Trophoblast cell (in vitro differentiated cells and primary cell): ENCODE measurements around the gene EFCAB11.

ENCODE experiments used
- DNase-seq, 2 donors: peaks; one replicate each; pipeline ENCODE4 v3.0.0-alpha.2; 2016
- H2AFZ ChIP-seq: 2 replicates; pipeline ENCODE4 v1.6.1; 2013; ENCODE audit warnings: low read length, moderate library complexity, mild to moderate bottlenecking; ENCODE audit not compliant: insufficient read depth, poor library complexity
- H2AK5ac ChIP-seq: 2 replicates; pipeline ENCODE4 v1.6.1; 2013; ENCODE audit warnings: mild to moderate bottlenecking, low read length
- H2BK120ac ChIP-seq: 2 replicates; pipeline ENCODE4 v1.6.1; 2013; ENCODE audit warnings: low read length, mild to moderate bottlenecking, moderate library complexity; ENCODE audit not compliant: insufficient read depth, poor library complexity
- H2BK12ac ChIP-seq: 2 replicates; pipeline ENCODE4 v1.6.1; 2013; ENCODE audit warnings: mild to moderate bottlenecking, low read length, moderate library complexity
- H2BK5ac ChIP-seq: 2 replicates; pipeline ENCODE4 v1.6.1; 2013; ENCODE audit warnings: low read length, low read depth, moderate library complexity, mild to moderate bottlenecking; ENCODE audit not compliant: poor library complexity
- H3K14ac ChIP-seq: 2 replicates; pipeline ENCODE4 v1.6.1; 2013; ENCODE audit warnings: mild to moderate bottlenecking, low read length
- H3K18ac ChIP-seq: 2 replicates; pipeline ENCODE4 v1.6.1; 2013; ENCODE audit warnings: mild to moderate bottlenecking, low read length
- H3K23ac ChIP-seq: 2 replicates; pipeline ENCODE4 v1.6.1; 2013; ENCODE audit warnings: low read length
- H3K27ac ChIP-seq: 2 replicates; pipeline ENCODE4 v1.5.1; 2013; ENCODE audit warnings: low read depth, mild to moderate bottlenecking, inconsistent platforms, low read length, moderate library complexity
- H3K27me3 ChIP-seq: 2 replicates; pipeline ENCODE4 v1.6.1; 2013; ENCODE audit warnings: inconsistent platforms, mild to moderate bottlenecking, low read length, moderate library complexity; ENCODE audit not compliant: insufficient read depth
- H3K36me3 ChIP-seq, 2 experiments: 1 replicate in 1 of 2; 2 replicates in 1 of 2; pipeline ENCODE4 v1.6.1; 2013; ENCODE audit warnings: low read length in 2 of 2, mild to moderate bottlenecking in 2 of 2, moderate library complexity in 1 of 2; ENCODE audit not compliant: insufficient read depth in 2 of 2, control insufficient read depth in 1 of 2
- H3K4ac ChIP-seq: 2 replicates; pipeline ENCODE4 v1.6.1; 2013; ENCODE audit warnings: low read depth, mild to moderate bottlenecking, low read length, moderate library complexity
- H3K4me1 ChIP-seq, 2 experiments: 1 replicate in 1 of 2; 2 replicates in 1 of 2; pipeline ENCODE4 v1.6.1; 2013; ENCODE audit warnings: low read length in 2 of 2, mild to moderate bottlenecking in 2 of 2, moderate library complexity in 1 of 2; ENCODE audit not compliant: insufficient read depth in 2 of 2, control insufficient read depth in 1 of 2
- H3K4me2 ChIP-seq: 2 replicates; pipeline ENCODE4 v1.6.1; 2013; ENCODE audit warnings: inconsistent platforms, mild to moderate bottlenecking, low read length, moderate library complexity
- H3K4me3 ChIP-seq: 2 replicates; pipeline ENCODE4 v1.5.1; 2013; ENCODE audit warnings: mild to moderate bottlenecking, low read depth, low read length, inconsistent platforms
- H3K79me1 ChIP-seq: one replicate; pipeline ENCODE4 v1.6.1; 2013; ENCODE audit warnings: low read length
- H3K79me2 ChIP-seq: 2 replicates; pipeline ENCODE4 v1.6.1; 2013; ENCODE audit warnings: low read length, mild to moderate bottlenecking; ENCODE audit not compliant: control insufficient read depth, insufficient read depth, poor library complexity
- H3K9ac ChIP-seq: 2 replicates; pipeline ENCODE4 v1.6.1; 2013; ENCODE audit warnings: mild to moderate bottlenecking, low read length
- H3K9me3 ChIP-seq: 2 replicates; pipeline ENCODE4 v1.6.1; 2013; ENCODE audit warnings: low read depth, mild to moderate bottlenecking, control low read depth, inconsistent platforms, low read length; ENCODE audit not compliant: insufficient read depth
- H4K12ac ChIP-seq: 2 replicates; pipeline ENCODE4 v1.6.1; 2013; ENCODE audit warnings: low read depth, mild to moderate bottlenecking, low read length, moderate library complexity
- H4K8ac ChIP-seq: 2 replicates; pipeline ENCODE4 v1.6.1; 2013; ENCODE audit warnings: low read depth, mild to moderate bottlenecking, low read length, moderate library complexity
- H4K91ac ChIP-seq: one replicate; pipeline ENCODE4 v1.6.1; 2013; ENCODE audit warnings: low read depth, mild to moderate bottlenecking, low read length, moderate library complexity
- WGBS: extraction: QIAGEN DNeasy Blood & Tissue Kit; methylation state at CpG from one replicate; pipeline ENCODE4 v1.1.7; 2013; ENCODE audit warnings: missing lambda C conversion rate; ENCODE audit not compliant: insufficient read length, insufficient coverage; ENCODE audit errors: extremely low coverage; 5-methylcytosine and 5-hydroxymethylcytosine counted together

The EFCAB11 gene

GRCh38 chr14:89807892-89808291, 146.6 kb downstream of the EFCAB11 start:
- H3K23ac ChIP-seq, result no peak overlapping the region
- no peak overlapping the region for H3K27ac ChIP-seq
- peaks cover 6% of the 10 kb centered on the region for H3K79me1 ChIP-seq
- H2BK120ac ChIP-seq, result no peak overlapping the region
- H3K4me2 ChIP-seq, result no peak overlapping the region
- H3K4me3 ChIP-seq, result no peak overlapping the region
- H2BK5ac ChIP-seq, result no peak overlapping the region
- no peak overlapping the region for H3K18ac ChIP-seq
- H3K27me3 ChIP-seq, result no peaks in the 10 kb centered on the region
- H2BK12ac ChIP-seq, result no peak overlapping the region
- no peaks in the 10 kb centered on the region for H3K79me2 ChIP-seq
- no peak overlapping the region for H4K91ac ChIP-seq
- H2AFZ ChIP-seq, result no peak overlapping the region
- no peak overlapping the region for H3K4ac ChIP-seq
- H3K9ac ChIP-seq, result no peak overlapping the region
- peaks cover 3% of the 10 kb centered on the region in 2 experiments for H3K4me1 ChIP-seq
- DNase-seq, result no peak
- no peak overlapping the region for H4K8ac ChIP-seq
- no peak overlapping the region for H4K12ac ChIP-seq
- no CpG with 5 or more reads among the region's 6 CpGs for WGBS
- no peak overlapping the region for H3K14ac ChIP-seq
- no peaks in the 10 kb centered on the region for H3K9me3 ChIP-seq
- H2AK5ac ChIP-seq, result no peak overlapping the region
- H3K36me3 ChIP-seq, result no peaks in the 10 kb centered on the region

GRCh38 chr14:89807151-89807550, 147.4 kb downstream of the EFCAB11 start:
- no peak overlapping the region for H3K18ac ChIP-seq
- H3K9me3 ChIP-seq, result no peaks in the 10 kb centered on the region
- peaks cover 3% of the 10 kb centered on the region in 2 experiments for H3K4me1 ChIP-seq
- H4K12ac ChIP-seq, result no peak overlapping the region
- H4K8ac ChIP-seq, result no peak overlapping the region
- H3K4me3 ChIP-seq, result no peak overlapping the region
- no peak overlapping the region for H2BK12ac ChIP-seq
- H2BK120ac ChIP-seq, result no peak overlapping the region
- no peak overlapping the region for H4K91ac ChIP-seq
- no peak overlapping the region for H3K23ac ChIP-seq
- H3K27ac ChIP-seq, result no peak overlapping the region
- H3K27me3 ChIP-seq, result no peaks in the 10 kb centered on the region
- no peaks in the 10 kb centered on the region for H3K79me2 ChIP-seq
- H3K4ac ChIP-seq, result no peak overlapping the region
- DNase-seq, result no peak
- H2AK5ac ChIP-seq, result no peak overlapping the region
- H3K4me2 ChIP-seq, result no peak overlapping the region
- H3K79me1 ChIP-seq, result peaks cover 5% of the 10 kb centered on the region
- H3K9ac ChIP-seq, result no peak overlapping the region
- H2BK5ac ChIP-seq, result no peak overlapping the region
- no peaks in the 10 kb centered on the region for H3K36me3 ChIP-seq
- H3K14ac ChIP-seq, result no peak overlapping the region
- no peak overlapping the region for H2AFZ ChIP-seq

GRCh38 chr14:89806451-89806850, 148.1 kb downstream of the EFCAB11 start:
- Histone ChIP-seq H4K8ac (no peak overlapping the region), H2BK5ac (no peak overlapping the region), H3K79me1 (peaks cover 4% of the 10 kb centered on the region), H3K23ac (no peak overlapping the region), H3K27me3 (no peaks in the 10 kb centered on the region), H4K12ac (no peak overlapping the region), H2AK5ac (no peak overlapping the region), H3K4me3 (no peak overlapping the region), H3K4ac (no peak overlapping the region), H3K79me2 (no peaks in the 10 kb centered on the region), H2AFZ (no peak overlapping the region), H3K4me1 (peaks cover 3% of the 10 kb centered on the region in 2 experiments), H3K27ac (no peak overlapping the region), H3K36me3 (no peaks in the 10 kb centered on the region), H2BK12ac (no peak overlapping the region), H3K18ac (no peak overlapping the region), H3K9ac (no peak overlapping the region), H4K91ac (no peak overlapping the region), H2BK120ac (no peak overlapping the region), H3K14ac (no peak overlapping the region), H3K4me2 (no peak overlapping the region), H3K9me3 (no peaks in the 10 kb centered on the region)
- no peak for DNase-seq
- no CpG with 5 or more reads among the region's 2 CpGs for WGBS

- Histone ChIP-seq H3K4ac (no peak overlapping the region), H4K12ac (no peak overlapping the region), H2AFZ (no peak overlapping the region), H3K27me3 (no peaks in the 10 kb centered on the region), H3K4me2 (no peak overlapping the region), H3K14ac (no peak overlapping the region), H3K4me1 (peaks cover 3% of the 10 kb centered on the region in 2 experiments), H3K36me3 (no peaks in the 10 kb centered on the region), H2BK5ac (no peak overlapping the region), H2BK120ac (no peak overlapping the region), H3K9ac (no peak overlapping the region), H4K91ac (no peak overlapping the region), H4K8ac (no peak overlapping the region), H3K9me3 (no peaks in the 10 kb centered on the region), H3K79me1 (no peaks in the 10 kb centered on the region), H3K18ac (no peak overlapping the region), H3K79me2 (no peaks in the 10 kb centered on the region), H2AK5ac (no peak overlapping the region), H3K4me3 (no peak overlapping the region), H2BK12ac (no peak overlapping the region), H3K27ac (no peak overlapping the region), H3K23ac (no peak overlapping the region)
- DNase-seq, result no peak
- no CpG with 5 or more reads among the region's 1 CpG for WGBS
Measured at GRCh38 chr14:89805501-89805900, 149.0 kb downstream of the EFCAB11 start.
